ENCODE results near the gene SALL1. TPM values are rescaled to one million over a fixed set of nuclear protein-coding genes. Genes with fewer than 3 reads are reported as not detected.

The SALL1 gene
- total and polyA plus RNA-seq, 10 donors = under 0.01 TPM; not detected in 9

- no peaks in the 10 kb centered on the region for H3K9me3 ChIP-seq
- no peak overlapping the region for H3K4me3 ChIP-seq
- WGBS, 5 donors = 56 to 72% (median 63%) methylated on average over 5 of the region's 5 CpGs
- no peaks in the 10 kb centered on the region for H3K4me1 ChIP-seq
- no peaks in the 10 kb centered on the region for H3K36me3 ChIP-seq
- no peak overlapping the region for H3K27ac ChIP-seq
- DNase-seq = no peak
- H3K27me3 ChIP-seq (replicated peaks in 1 of 7) = peaks cover 0 to 45% (median 7%) of the 10 kb centered on the region in 7 donors
- intact Hi-C loops (cut with DNase I; ENCODE audit: low total_unique reads) = no loop called here
- TF ChIP-seq, protein P1, sequence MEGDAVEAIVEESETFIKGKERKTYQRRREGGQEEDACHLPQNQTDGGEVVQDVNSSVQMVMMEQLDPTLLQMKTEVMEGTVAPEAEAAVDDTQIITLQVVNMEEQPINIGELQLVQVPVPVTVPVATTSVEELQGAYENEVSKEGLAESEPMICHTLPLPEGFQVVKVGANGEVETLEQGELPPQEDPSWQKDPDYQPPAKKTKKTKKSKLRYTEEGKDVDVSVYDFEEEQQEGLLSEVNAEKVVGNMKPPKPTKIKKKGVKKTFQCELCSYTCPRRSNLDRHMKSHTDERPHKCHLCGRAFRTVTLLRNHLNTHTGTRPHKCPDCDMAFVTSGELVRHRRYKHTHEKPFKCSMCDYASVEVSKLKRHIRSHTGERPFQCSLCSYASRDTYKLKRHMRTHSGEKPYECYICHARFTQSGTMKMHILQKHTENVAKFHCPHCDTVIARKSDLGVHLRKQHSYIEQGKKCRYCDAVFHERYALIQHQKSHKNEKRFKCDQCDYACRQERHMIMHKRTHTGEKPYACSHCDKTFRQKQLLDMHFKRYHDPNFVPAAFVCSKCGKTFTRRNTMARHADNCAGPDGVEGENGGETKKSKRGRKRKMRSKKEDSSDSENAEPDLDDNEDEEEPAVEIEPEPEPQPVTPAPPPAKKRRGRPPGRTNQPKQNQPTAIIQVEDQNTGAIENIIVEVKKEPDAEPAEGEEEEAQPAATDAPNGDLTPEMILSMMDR (IDR thresholded peaks at IDR 0.05 in 8 of 11, conservative IDR thresholded peaks at IDR 0.05 in 3 of 11) = no peak
- TF ChIP-seq POLR2AphosphoS5 (IDR thresholded peaks at IDR 0.05) (no peak), POLR2A (IDR thresholded peaks at IDR 0.05) (no peak)
Observed at GRCh38 chr16:51143196-51143977, 7.7 kb downstream of the SALL1 start.

- Histone ChIP-seq H3K9me3 (no peaks in the 10 kb centered on the region), H3K36me3 (no peaks in the 10 kb centered on the region), H3K27ac (no peak overlapping the region), H3K4me3 (no peak overlapping the region), H3K27me3 (replicated peaks in 1 of 7) (peaks cover 0 to 41% (median 4%) of the 10 kb centered on the region in 7 donors), H3K4me1 (no peaks in the 10 kb centered on the region)
- TF ChIP-seq POLR2AphosphoS5 (IDR thresholded peaks at IDR 0.05) = no peak
- TF ChIP-seq, protein P1 (IDR thresholded peaks at IDR 0.05 in 8 of 11, conservative IDR thresholded peaks at IDR 0.05 in 3 of 11) = no peak
- no peak for TF ChIP-seq POLR2A (IDR thresholded peaks at IDR 0.05)
- WGBS, 5 donors = 88 to 93% (median 90%) methylated on average over 13 to 21 of the region's 21 CpGs
- intact Hi-C loops (cut with DNase I; ENCODE audit: low total_unique reads) = no loop called here
- no peak for DNase-seq
Observed at GRCh38 chr16:51141541-51141940, 9.5 kb downstream of the SALL1 start.

- no peak overlapping the region for H3K4me3 ChIP-seq
- no peaks in the 10 kb centered on the region for H3K36me3 ChIP-seq
- no peaks in the 10 kb centered on the region for H3K9me3 ChIP-seq
- H3K27me3 ChIP-seq (replicated peaks in 1 of 7) = peaks cover 0 to 38% (median 0%) of the 10 kb centered on the region in 7 donors
- WGBS, 5 donors = 85 to 93% (median 88%) methylated on average over 9 of the region's 9 CpGs
- intact Hi-C loops (cut with DNase I; ENCODE audit: low total_unique reads) = no loop called here
- no peaks in the 10 kb centered on the region for H3K4me1 ChIP-seq
- no peak for DNase-seq
- no peak overlapping the region for H3K27ac ChIP-seq
- TF ChIP-seq, protein P1 (IDR thresholded peaks at IDR 0.05 in 8 of 11, conservative IDR thresholded peaks at IDR 0.05 in 3 of 11) = no peak
- TF ChIP-seq POLR2AphosphoS5 (IDR thresholded peaks at IDR 0.05) (no peak), POLR2A (IDR thresholded peaks at IDR 0.05) (no peak)
Observed at GRCh38 chr16:51141106-51141505, 10.0 kb downstream of the SALL1 start.

- H3K27ac ChIP-seq = no peak overlapping the region
- 88 to 93% (median 92%) methylated on average over 14 to 15 of the region's 15 CpGs for WGBS, 5 donors
Observed at GRCh38 chr16:51140112-51140511, 11.0 kb downstream of the SALL1 start.

More at GRCh38 chr16:51140112-51140511, 11.0 kb downstream of the SALL1 start:
- Histone ChIP-seq H3K27me3 (replicated peaks in 1 of 7) (peaks cover 0 to 43% (median 5%) of the 10 kb centered on the region in 7 donors), H3K9me3 (peaks cover 0 to under 1% (median 0%) of the 10 kb centered on the region in 8 donors), H3K36me3 (no peaks in the 10 kb centered on the region), H3K4me1 (no peaks in the 10 kb centered on the region), H3K4me3 (no peak overlapping the region)
- TF ChIP-seq, protein P1 (IDR thresholded peaks at IDR 0.05 in 8 of 11, conservative IDR thresholded peaks at IDR 0.05 in 3 of 11) = no peak
- intact Hi-C loops (cut with DNase I; ENCODE audit: low total_unique reads) = no loop called here
- DNase-seq = no peak
